ENCODE data around the gene EPN1. TPM values are rescaled to one million over a fixed set of nuclear protein-coding genes. Genes with fewer than 3 reads are reported as not detected.

Gene EPN1
- total RNA-seq, 4 donors from 2014 or later = 121 to 242 (median 185) TPM

- Histone ChIP-seq H3K4me3 (no peak overlapping the region), H3K4me1 (peaks cover 12 to 27% (median 23%) of the 10 kb centered on the region in 4 donors), H3K36me3 (peaks cover 0 to 47% (median 18%) of the 10 kb centered on the region in 4 donors), H3K9me3 (no peaks in the 10 kb centered on the region), H3K27ac (no peak overlapping the region), H3K27me3 (no peaks in the 10 kb centered on the region)
- TF ChIP-seq POLR2AphosphoS5 (IDR thresholded peaks at IDR 0.05) = no peak
- TF ChIP-seq POLR2A (IDR thresholded peaks at IDR 0.05) = no peak
- TF ChIP-seq EP300 (IDR thresholded peaks at IDR 0.05; ENCODE audit: low read depth) = no peak
- TF ChIP-seq CTCF (IDR thresholded peaks at IDR 0.05) = no peak
- WGBS, 2 donors (ENCODE audit: low coverage in 1 of 2) = 68 to 95% methylated on average over 5 to 29 of the region's 31 CpGs
- no peak for DNase-seq
- intact Hi-C loops (cut with DNase I; ENCODE audit: low total_unique reads) (no loop called here), in situ Hi-C loops (cut with MboI; ENCODE audit: low pct_ligation_motif_present in 1 of 4, low pct_unique_long_range_greater_than_20kb in 1 of 4, low sequenced_read_pairs in 3 of 4) (no loop called here)
Measured at GRCh38 chr19:55691561-55692481, 16.8 kb downstream of the EPN1 start.

DNA sequence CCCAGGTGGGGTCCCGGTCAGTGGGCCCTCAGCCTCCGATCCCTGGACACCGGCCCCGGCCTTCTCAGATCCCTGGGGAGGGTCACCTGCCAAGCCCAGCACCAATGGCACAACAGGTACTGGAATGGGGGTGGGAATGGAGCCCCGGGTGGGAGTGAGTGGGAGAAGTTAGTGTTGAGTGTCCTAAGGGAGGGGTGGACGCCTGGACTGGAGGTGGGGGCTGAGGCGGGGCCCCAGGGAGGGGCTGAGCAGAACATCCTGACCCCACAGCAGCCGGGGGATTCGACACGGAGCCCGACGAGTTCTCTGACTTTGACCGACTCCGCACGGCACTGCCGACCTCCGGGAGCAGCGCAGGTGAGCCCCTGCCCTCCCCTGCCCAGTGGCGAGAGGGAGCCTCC, 17.7 kb downstream of the EPN1 start:
- H3K36me3 ChIP-seq = peaks cover 0 to 47% (median 19%) of the 10 kb centered on the region in 4 donors
- intact Hi-C loops (cut with DNase I; ENCODE audit: low total_unique reads) (no loop called here), in situ Hi-C loops (cut with MboI; ENCODE audit: low pct_ligation_motif_present in 1 of 4, low pct_unique_long_range_greater_than_20kb in 1 of 4, low sequenced_read_pairs in 3 of 4) (no loop called here)
- H3K4me1 ChIP-seq = peaks cover 8 to 18% (median 15%) of the 10 kb centered on the region in 4 donors
- TF ChIP-seq CTCF (IDR thresholded peaks at IDR 0.05) (no peak), POLR2A (IDR thresholded peaks at IDR 0.05) (no peak), EP300 (IDR thresholded peaks at IDR 0.05; ENCODE audit: low read depth) (no peak), POLR2AphosphoS5 (IDR thresholded peaks at IDR 0.05) (no peak)
- no peak overlapping the region for H3K4me3 ChIP-seq
- no peaks in the 10 kb centered on the region for H3K9me3 ChIP-seq
- WGBS, 2 donors (ENCODE audit: low coverage in 1 of 2) = 90 to 95% methylated on average over 8 to 19 of the region's 19 CpGs
- H3K27me3 ChIP-seq = no peaks in the 10 kb centered on the region
- H3K27ac ChIP-seq = no peak overlapping the region
- no peak for DNase-seq

GRCh38 chr19:55693336-55693974, 18.4 kb downstream of the EPN1 start:
- in situ Hi-C loops (cut with MboI; ENCODE audit: low pct_ligation_motif_present in 1 of 4, low pct_unique_long_range_greater_than_20kb in 1 of 4, low sequenced_read_pairs in 3 of 4) (no loop called here), intact Hi-C loops (cut with DNase I; ENCODE audit: low total_unique reads) (no loop called here)
- Histone ChIP-seq H3K36me3 (peaks cover 0 to 47% (median 19%) of the 10 kb centered on the region in 4 donors), H3K4me1 (peaks cover under 1 to 10% (median 7%) of the 10 kb centered on the region in 4 donors), H3K4me3 (no peak overlapping the region), H3K9me3 (no peaks in the 10 kb centered on the region), H3K27ac (peak overlapping the region in 1 of 4 donors; percentile 35), H3K27me3 (no peaks in the 10 kb centered on the region)
- TF ChIP-seq POLR2A (IDR thresholded peaks at IDR 0.05) = no peak
- no peak for DNase-seq
- 96 to 100% methylated on average over 2 to 20 of the region's 20 CpGs for WGBS, 2 donors (ENCODE audit: low coverage in 1 of 2)

DNA sequence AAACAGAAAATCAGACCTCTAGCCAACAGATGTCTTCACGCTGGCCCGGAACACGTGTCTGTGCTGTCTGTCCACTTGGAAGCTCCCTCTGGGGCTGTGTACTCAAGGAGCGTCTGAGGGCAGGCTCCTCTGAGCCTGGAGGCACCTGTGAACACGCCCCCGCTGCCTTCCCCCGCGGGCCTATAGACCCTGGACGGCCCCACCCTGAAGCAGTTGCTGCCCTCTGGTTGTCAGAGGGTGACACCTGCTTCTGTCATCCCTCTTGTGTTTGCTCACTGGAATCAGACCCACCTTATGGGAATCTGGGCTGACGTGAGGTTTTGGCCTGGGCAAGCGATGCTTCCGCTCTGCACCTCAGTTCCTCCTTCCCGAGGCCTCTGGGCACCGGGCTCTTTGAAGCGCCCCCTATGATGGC, 19.2 kb downstream of the EPN1 start:
- intact Hi-C loops (cut with DNase I; ENCODE audit: low total_unique reads) (no loop called here), in situ Hi-C loops (cut with MboI; ENCODE audit: low pct_ligation_motif_present in 1 of 4, low pct_unique_long_range_greater_than_20kb in 1 of 4, low sequenced_read_pairs in 3 of 4) (no loop called here)
- H3K9me3 ChIP-seq = no peaks in the 10 kb centered on the region
- H3K36me3 ChIP-seq = peaks cover 0 to 46% (median 19%) of the 10 kb centered on the region in 4 donors
- no peak overlapping the region for H3K4me3 ChIP-seq
- peaks cover 0 to 4% (median 2%) of the 10 kb centered on the region in 4 donors for H3K4me1 ChIP-seq
- H3K27me3 ChIP-seq = no peaks in the 10 kb centered on the region
- TF ChIP-seq CTCF (IDR thresholded peaks at IDR 0.05) (no peak), POLR2AphosphoS5 (IDR thresholded peaks at IDR 0.05) (peak in 2 of 3 donors; percentile 6 to 29)
- DNase-seq = peak; percentile 66
- H3K27ac ChIP-seq = peak overlapping the region in 3 of 4 donors; percentile 19 to 55 (median 43)
- WGBS, 2 donors (ENCODE audit: low coverage in 1 of 2) = 59% methylated on average over 15 of the region's 15 CpGs; no CpG with 5 or more reads in 1 of the 2 donors

Measured in transverse colon (tissue), 4 donors.